LoVo (cell line): ENCODE results near the gene RBBP8.

Source experiments
- DNase-seq: peaks from one replicate; pipeline ENCODE4 v3.0.0-alpha.2; 2016; ENCODE audit warnings: low spot score

RBBP8 gene

GRCh38 chr18:22999212-22999611, 66.1 kb downstream of the RBBP8 start:
- DNase-seq = no peak

DNA sequence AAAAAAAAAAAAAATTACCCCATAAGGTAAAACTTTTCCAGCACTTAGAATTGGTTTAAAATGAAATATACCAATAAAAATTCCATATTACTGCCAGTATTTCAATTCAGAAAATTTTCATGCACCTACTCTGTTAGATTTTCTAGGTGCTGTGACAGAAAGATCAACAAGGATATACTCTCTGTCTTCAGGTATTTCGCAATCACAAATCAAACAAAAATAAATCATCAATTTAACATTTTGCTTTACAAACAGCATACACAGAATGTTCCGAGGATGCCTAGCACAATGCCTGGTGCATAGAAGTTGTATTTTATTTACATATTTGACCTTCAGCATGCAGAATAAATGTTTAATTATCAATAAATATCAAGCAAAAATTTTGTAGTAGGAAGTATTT, 66.5 kb downstream of the RBBP8 start:
- no peak for DNase-seq

DNA sequence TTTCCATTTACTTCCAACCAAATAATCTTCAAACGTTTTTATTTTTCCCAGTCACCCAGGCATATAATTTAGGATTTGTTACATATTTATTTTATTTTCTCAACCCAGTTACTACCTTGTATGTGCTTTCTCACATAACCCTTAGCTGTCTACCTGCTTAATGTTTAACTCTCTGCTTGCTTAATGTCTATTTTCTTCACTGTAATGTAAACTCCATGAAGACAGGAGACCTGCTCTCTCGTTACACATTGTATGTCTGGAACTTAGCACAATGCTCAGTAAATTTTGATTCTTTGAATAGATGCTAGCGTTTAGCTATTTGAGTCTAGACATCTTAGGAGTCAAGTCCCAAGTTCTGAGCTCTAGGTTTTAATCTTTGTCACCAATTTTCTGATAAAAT, 70.2 kb downstream of the RBBP8 start:
- no peak for DNase-seq

GRCh38 chr18:23012249-23012648, 79.1 kb downstream of the RBBP8 start:
- DNase-seq = no peak

DNA sequence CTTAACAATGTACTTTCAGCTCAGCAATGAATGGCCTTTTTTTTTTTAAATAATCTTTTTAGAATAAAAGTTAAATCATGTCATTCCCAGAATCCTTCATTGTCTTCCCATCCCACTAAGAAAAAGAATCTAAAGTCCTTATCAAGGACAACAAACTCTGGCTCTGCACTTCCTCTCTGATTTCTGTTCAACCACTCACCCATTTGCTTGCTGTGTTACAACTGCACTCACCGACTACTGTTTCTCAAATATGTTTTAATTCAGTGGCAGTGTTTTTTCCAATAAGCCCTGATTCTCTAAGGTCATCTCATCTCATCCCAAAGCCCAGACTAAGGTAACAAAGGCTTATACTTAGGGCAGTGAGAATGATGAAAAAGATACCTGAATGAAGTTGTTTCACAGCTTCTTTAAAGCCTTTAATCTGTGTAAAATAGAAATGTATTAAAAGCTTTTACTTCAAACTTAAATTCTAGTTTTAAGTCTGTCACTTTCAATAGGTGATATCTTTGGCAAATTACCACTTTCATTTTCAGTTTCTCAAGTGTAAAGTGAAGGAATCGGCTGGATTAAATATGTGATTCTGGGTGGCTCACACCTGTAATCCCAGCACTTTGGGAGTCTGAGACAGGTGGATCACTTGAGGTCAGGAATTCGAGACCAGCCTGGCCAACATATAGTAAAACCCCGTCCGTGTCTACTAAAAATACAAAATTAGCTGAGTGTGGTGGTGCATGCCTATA, 87.6 kb downstream of the RBBP8 start:
- no peak for DNase-seq

DNA sequence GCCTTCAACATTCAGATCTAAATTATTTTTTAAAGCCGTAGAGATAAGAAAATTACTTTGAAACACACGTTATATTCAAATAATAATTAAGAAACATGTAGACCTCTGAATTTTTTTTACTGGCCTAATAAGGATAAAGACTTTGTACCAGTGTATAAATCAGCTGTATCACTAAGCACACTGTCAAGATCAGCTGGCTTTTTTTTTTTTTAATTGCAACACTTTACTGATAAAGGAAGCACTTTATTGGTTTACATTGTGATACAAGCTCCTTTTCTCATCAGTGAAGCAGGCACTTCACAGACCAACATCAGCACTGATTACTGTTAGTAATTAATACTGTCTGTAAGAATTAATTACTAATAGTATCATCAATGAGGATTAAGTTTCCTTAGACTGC, 88.5 kb downstream of the RBBP8 start:
- no peak for DNase-seq

DNA sequence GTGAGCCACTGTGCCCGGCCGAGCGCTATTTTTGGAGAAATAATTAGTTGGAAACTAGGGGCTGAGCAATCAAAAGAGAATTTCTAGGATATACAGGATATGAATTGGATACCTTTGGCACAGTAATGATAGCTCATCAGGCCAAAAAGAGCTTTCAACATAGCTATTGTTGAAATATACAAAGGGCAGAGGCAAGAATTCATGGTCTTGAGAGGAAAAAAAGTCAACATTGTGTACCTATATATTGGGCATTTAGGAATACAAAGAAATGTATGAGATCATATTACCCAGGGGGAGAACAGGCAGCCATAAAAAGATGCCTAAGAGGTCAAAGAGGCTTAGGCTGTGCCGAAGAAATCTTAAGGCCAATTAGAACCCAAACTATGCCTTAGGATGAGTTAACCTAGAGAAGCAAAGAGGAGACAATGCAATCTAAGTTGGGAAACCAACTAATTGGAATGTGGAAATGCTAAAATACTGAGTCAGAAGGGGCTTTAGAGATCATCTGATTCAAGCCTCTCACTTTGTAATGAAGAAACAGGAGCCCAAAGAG, 99.0 kb downstream of the RBBP8 start:
- DNase-seq = no peak

DNA sequence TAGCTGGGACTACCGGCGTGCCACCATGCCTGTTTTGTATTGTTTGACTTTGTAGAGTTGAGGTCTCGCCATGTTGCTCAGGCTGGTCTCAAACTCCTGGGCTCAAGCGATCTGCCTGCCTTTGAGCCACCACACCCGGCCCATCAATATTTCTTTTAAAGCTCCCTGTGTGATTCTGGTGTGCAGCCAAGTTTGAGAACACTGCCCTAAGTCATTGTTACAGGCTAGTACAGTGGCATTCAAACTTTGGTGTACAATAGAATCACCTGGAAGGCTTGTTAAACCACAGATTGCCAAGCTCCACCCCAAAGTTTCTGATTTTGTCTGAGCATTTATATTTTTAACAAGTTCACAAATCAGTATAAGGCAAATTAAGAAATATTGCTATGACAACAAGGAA, 99.9 kb downstream of the RBBP8 start:
- no peak for DNase-seq

- no peak for DNase-seq
These were observed 103.6 kb downstream of the RBBP8 start for GRCh38 chr18:23036660-23037201.

DNA sequence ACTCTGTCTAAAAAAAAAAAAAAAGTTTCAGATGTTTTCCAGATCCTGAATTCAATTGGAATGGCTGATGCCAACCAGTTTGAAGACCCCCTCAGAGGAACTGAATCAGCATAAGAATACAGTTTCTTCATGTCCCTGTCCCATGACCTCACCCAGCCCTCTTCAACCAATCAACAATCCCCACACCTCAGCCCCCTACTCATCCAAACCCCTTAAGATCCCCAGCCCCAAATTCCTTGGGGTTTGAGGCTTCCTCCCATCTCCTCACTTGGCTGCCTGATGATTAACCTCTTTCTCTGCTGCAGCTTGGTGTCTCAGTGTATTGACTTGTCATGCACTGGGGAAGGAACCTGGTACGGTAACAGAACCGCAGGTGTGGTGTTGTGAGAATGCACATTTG, 104.5 kb downstream of the RBBP8 start:
- no peak for DNase-seq

- DNase-seq = no peak
These were observed 105.6 kb downstream of the RBBP8 start for GRCh38 chr18:23038712-23039111.

DNA sequence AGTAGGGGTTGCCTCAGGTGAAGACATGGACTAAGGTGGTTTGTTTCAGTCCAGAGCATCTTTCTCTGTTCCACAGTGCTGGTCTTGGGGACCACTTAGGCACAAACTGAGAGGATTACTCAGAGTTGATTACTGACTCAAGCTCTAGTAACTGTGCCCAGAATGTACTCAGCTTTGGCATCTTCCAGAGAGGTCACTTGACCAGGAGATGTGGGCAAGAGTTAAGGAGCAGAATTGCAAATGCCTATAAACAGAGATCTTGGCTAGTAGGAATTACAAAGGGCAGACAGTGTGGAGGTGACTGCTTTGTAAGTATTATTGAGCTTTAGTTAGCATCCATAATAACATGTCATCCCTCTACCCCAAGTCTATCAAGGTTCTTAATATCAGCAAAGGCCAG, 109.0 kb downstream of the RBBP8 start:
- no peak for DNase-seq

DNA sequence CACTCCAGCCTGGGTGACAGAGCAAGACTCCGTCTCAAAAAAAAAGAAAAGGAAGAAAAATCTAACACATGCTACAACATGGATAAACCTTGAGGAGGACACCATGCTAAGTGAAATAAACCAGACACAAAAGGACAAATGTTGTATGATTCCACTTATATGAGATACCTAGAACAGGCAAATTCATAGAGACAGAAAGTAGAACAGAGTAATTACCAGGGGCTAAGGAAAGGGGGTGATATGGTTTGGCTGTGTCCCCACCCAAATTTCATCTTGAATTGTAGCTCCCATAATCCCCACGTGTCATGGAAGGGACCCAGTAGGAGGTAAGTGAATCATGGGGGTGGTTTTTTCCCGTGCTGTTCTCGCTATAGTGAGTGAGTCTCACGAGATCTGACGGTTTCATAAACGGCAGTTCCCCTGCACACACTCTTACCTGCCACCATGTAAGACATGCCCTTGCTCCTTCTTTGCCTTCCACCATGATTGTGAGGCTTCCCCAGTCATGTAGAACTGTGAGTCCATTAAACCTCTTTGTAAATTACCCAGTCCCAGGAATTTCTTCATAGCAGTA, 110.8 kb downstream of the RBBP8 start:
- DNase-seq = no peak

GRCh38 chr18:23049698-23050373, 116.7 kb downstream of the RBBP8 start:
- DNase-seq = no peak

- DNase-seq = no peak
These were observed 120.8 kb downstream of the RBBP8 start for GRCh38 chr18:23053776-23054457.

GRCh38 chr18:23054553-23054952, 121.4 kb downstream of the RBBP8 start:
- DNase-seq = no peak

- no peak for DNase-seq
These were observed 123.2 kb downstream of the RBBP8 start for GRCh38 chr18:23056315-23056714.

DNA sequence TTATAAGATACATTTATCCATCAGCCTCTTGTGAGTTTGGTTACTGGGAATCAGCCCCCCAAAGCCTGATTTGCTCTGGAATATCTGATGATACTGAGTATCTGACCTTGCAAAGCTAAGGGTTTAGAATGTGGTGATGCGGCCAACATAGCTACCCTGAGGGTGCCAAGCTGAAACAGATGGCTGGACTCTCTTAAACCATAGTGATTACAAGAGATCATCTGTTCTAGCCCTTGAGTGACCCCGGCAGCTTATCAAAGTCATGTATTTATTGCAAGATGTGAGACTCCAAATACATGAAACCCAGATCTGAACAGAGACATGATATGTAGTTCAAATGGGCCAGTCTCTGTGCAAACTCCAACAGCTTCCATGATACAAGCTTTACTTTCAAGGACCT, 124.0 kb downstream of the RBBP8 start:
- DNase-seq = no peak

DNA sequence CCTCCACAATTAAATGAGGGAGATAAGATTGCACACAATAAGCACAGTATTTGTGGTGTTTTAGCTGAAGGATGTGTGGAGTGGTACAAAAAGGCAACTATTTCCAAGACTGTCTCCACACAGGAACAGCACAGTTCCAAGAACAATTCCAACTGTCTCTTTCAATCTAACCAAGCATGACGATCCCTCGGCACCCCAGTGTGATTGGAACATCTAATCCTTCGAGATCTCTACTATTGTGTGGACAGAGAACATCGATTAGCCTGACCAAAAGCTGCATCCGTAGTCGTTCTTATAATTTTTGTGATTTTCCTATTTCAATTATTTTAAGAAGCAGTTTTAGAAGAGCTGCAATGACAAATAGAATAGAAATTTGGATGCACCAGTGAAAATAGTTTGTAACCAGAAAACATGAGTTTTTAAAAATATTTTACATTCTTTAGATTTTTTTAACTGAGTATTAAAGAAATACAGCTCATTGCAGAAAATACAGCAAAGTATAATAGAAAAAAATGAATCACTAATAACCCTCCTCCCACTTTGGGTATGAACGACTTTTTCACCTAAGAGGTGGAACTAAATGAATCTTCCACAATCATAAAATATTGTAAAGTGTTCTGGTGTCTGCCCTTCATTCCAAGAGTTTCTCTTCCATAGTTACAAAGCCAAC, 125.8 kb downstream of the RBBP8 start:
- DNase-seq = no peak

- no peak for DNase-seq
These were observed 126.7 kb downstream of the RBBP8 start for GRCh38 chr18:23059541-23060465.

DNA sequence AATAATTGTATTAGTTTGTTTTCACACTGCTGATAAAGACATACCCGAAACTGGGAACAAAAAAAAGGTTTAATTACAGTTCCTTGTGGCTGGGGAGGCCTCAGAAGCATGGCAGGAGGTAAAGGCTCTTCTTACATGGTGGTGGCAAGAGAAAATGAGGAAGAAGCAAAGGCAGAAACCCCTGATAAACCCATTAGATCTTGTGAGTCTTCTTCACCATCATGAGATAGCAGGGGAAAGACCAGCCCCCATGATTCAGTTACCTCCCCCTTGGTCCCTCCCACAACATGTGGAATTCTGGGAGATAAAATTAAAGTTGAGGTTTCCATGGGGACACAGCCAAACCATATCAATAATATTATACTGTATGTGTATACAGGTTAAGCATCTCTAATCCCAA, 128.9 kb downstream of the RBBP8 start:
- DNase-seq = no peak
